Measurements from ENCODE around the gene OTUD3. TPM values are rescaled to one million over a fixed set of nuclear protein-coding genes. Genes with fewer than 3 reads are reported as not detected.

The OTUD3 gene
- total and polyA plus RNA-seq, 2 experiments from 2014 or later = 1.8 to 3.2 TPM

GRCh38 chr1:19940486-19941205 is 58.5 kb downstream of the OTUD3 start:
- DNase-seq = no peak
- H2AFZ ChIP-seq = no peak overlapping the region
- H3K9me2 ChIP-seq (ENCODE audit: insufficient read depth) = no peaks in the 10 kb centered on the region
- no peak overlapping the region for H3K4me2 ChIP-seq (ENCODE audit: unreplicated experiment)
- TF ChIP-seq EZH2phosphoT487 (IDR thresholded peaks at IDR 0.05; ENCODE audit: insufficient read depth, low read depth) (no peak), EZH2 (IDR thresholded peaks at IDR 0.05; ENCODE audit: insufficient read depth, poor library complexity, severe bottlenecking) (no peak)
- H3K27ac ChIP-seq = no peak overlapping the region
- 39 to 44% methylated on average over 7 of the region's 7 CpGs for WGBS, 2 experiments (ENCODE audit: low coverage in 1 of 2, low lambda C conversion rate in 2 of 2, missing lambda C conversion rate in 2 of 2)
- H3K4me3 ChIP-seq = no peak overlapping the region
- in situ Hi-C loops (cut with MboI) = no loop called here
- no peaks in the 10 kb centered on the region for H4K20me1 ChIP-seq (ENCODE audit: insufficient read depth)
- H3K9ac ChIP-seq = no peak overlapping the region
- H3F3A ChIP-seq (ENCODE audit: insufficient read depth) = no peaks in the 10 kb centered on the region
- no peaks in the 10 kb centered on the region for H3K79me2 ChIP-seq (ENCODE audit: insufficient read depth)
- H3K9me3 ChIP-seq (ENCODE audit: low read depth) = no peaks in the 10 kb centered on the region
- H3K27me3 ChIP-seq (replicated peaks; ENCODE audit: insufficient read depth) = no peaks in the 10 kb centered on the region
- H3K4me1 ChIP-seq (ENCODE audit: insufficient read depth) = no peaks in the 10 kb centered on the region
- no peaks in the 10 kb centered on the region for H3K36me3 ChIP-seq (ENCODE audit: low read depth)

GRCh38 chr1:19941206-19941568 is 59.0 kb downstream of the OTUD3 start:
- 59 to 81% methylated on average over 3 of the region's 3 CpGs for WGBS, 2 experiments (ENCODE audit: low coverage in 1 of 2, low lambda C conversion rate in 2 of 2, missing lambda C conversion rate in 2 of 2)
- Histone ChIP-seq H2AFZ (no peak overlapping the region), H3K4me2 (ENCODE audit: unreplicated experiment) (no peak overlapping the region), H3K9me3 (ENCODE audit: low read depth) (no peaks in the 10 kb centered on the region), H3K9ac (no peak overlapping the region), H3K4me3 (no peak overlapping the region), H3K27me3 (replicated peaks; ENCODE audit: insufficient read depth) (no peaks in the 10 kb centered on the region), H4K20me1 (ENCODE audit: insufficient read depth) (no peaks in the 10 kb centered on the region), H3K9me2 (ENCODE audit: insufficient read depth) (no peaks in the 10 kb centered on the region), H3K4me1 (ENCODE audit: insufficient read depth) (no peaks in the 10 kb centered on the region), H3K79me2 (ENCODE audit: insufficient read depth) (no peaks in the 10 kb centered on the region), H3F3A (ENCODE audit: insufficient read depth) (no peaks in the 10 kb centered on the region), H3K27ac (no peak overlapping the region), H3K36me3 (ENCODE audit: low read depth) (no peaks in the 10 kb centered on the region)
- DNase-seq = no peak
- no peak for TF ChIP-seq EZH2phosphoT487 (IDR thresholded peaks at IDR 0.05; ENCODE audit: insufficient read depth, low read depth)
- TF ChIP-seq EZH2 (IDR thresholded peaks at IDR 0.05; ENCODE audit: insufficient read depth, poor library complexity, severe bottlenecking) = no peak
- in situ Hi-C loops (cut with MboI) = no loop called here

GRCh38 chr1:19942088-19942487 is 59.9 kb downstream of the OTUD3 start:
- DNase-seq = peak; percentile 13
- no peaks in the 10 kb centered on the region for H3K4me1 ChIP-seq (ENCODE audit: insufficient read depth)
- no peaks in the 10 kb centered on the region for H3K9me2 ChIP-seq (ENCODE audit: insufficient read depth)
- H4K20me1 ChIP-seq (ENCODE audit: insufficient read depth) = no peaks in the 10 kb centered on the region
- TF ChIP-seq EZH2phosphoT487 (IDR thresholded peaks at IDR 0.05; ENCODE audit: insufficient read depth, low read depth) (no peak), EZH2 (IDR thresholded peaks at IDR 0.05; ENCODE audit: insufficient read depth, poor library complexity, severe bottlenecking) (no peak)
- H3K27ac ChIP-seq = no peak overlapping the region
- no peaks in the 10 kb centered on the region for H3K36me3 ChIP-seq (ENCODE audit: low read depth)
- H3K27me3 ChIP-seq (replicated peaks; ENCODE audit: insufficient read depth) = no peaks in the 10 kb centered on the region
- no peak overlapping the region for H3K4me2 ChIP-seq (ENCODE audit: unreplicated experiment)
- H3K4me3 ChIP-seq = no peak overlapping the region
- no peaks in the 10 kb centered on the region for H3K79me2 ChIP-seq (ENCODE audit: insufficient read depth)
- 63 to 71% methylated on average over 3 of the region's 3 CpGs for WGBS, 2 experiments (ENCODE audit: low coverage in 1 of 2, low lambda C conversion rate in 2 of 2, missing lambda C conversion rate in 2 of 2)
- no peaks in the 10 kb centered on the region for H3K9me3 ChIP-seq (ENCODE audit: low read depth)
- H3K9ac ChIP-seq = no peak overlapping the region
- no peaks in the 10 kb centered on the region for H3F3A ChIP-seq (ENCODE audit: insufficient read depth)
- in situ Hi-C loops (cut with MboI) = no loop called here
- H2AFZ ChIP-seq = no peak overlapping the region

- no peak overlapping the region for H3K27ac ChIP-seq
- H3K9me2 ChIP-seq (ENCODE audit: insufficient read depth) = no peaks in the 10 kb centered on the region
- in situ Hi-C loops (cut with MboI) = no loop called here
- DNase-seq = no peak
- H2AFZ ChIP-seq = no peak overlapping the region
- no peaks in the 10 kb centered on the region for H3K4me1 ChIP-seq (ENCODE audit: insufficient read depth)
- H3K79me2 ChIP-seq (ENCODE audit: insufficient read depth) = no peaks in the 10 kb centered on the region
- no peaks in the 10 kb centered on the region for H3K36me3 ChIP-seq (ENCODE audit: low read depth)
- H3K4me3 ChIP-seq = no peak overlapping the region
- TF ChIP-seq EZH2phosphoT487 (IDR thresholded peaks at IDR 0.05; ENCODE audit: insufficient read depth, low read depth) (no peak), EZH2 (IDR thresholded peaks at IDR 0.05; ENCODE audit: insufficient read depth, poor library complexity, severe bottlenecking) (no peak)
- H3K27me3 ChIP-seq (replicated peaks; ENCODE audit: insufficient read depth) = no peaks in the 10 kb centered on the region
- H3K9me3 ChIP-seq (ENCODE audit: low read depth) = no peaks in the 10 kb centered on the region
- 23 to 24% methylated on average over 2 of the region's 2 CpGs for WGBS, 2 experiments (ENCODE audit: low coverage in 1 of 2, low lambda C conversion rate in 2 of 2, missing lambda C conversion rate in 2 of 2)
- no peaks in the 10 kb centered on the region for H3F3A ChIP-seq (ENCODE audit: insufficient read depth)
- no peaks in the 10 kb centered on the region for H4K20me1 ChIP-seq (ENCODE audit: insufficient read depth)
- no peak overlapping the region for H3K4me2 ChIP-seq (ENCODE audit: unreplicated experiment)
- no peak overlapping the region for H3K9ac ChIP-seq
These were observed 60.5 kb downstream of the OTUD3 start for GRCh38 chr1:19942657-19943056.

All from GM23248 (cell line).